Osteoblast (primary cell): ENCODE results near the gene TET1. TPM values are rescaled to one million over a fixed set of nuclear protein-coding genes. Genes with fewer than 3 reads are reported as not detected.

ENCODE experiments used
- DNase-seq: peaks from one replicate; pipeline ENCODE4 v3.0.0; 2011; ENCODE audit warnings: low spot score, mixed read lengths; ENCODE audit not compliant: insufficient read length; ENCODE audit errors: missing footprints
- H2AFZ ChIP-seq: 2 replicates; pipeline ENCODE4 v1.6.0; 2011; ENCODE audit warnings: mild to moderate bottlenecking, low read length
- H3K27ac ChIP-seq: 2 replicates; pipeline ENCODE4 v1.5.1; 2011; ENCODE audit warnings: mild to moderate bottlenecking, low read depth, low read length, moderate library complexity
- H3K27me3 ChIP-seq: 2 replicates; pipeline ENCODE4 v1.6.0; 2012; ENCODE audit warnings: mild to moderate bottlenecking, control low read depth, inconsistent platforms, low read length, moderate library complexity; ENCODE audit not compliant: insufficient read depth
- H3K36me3 ChIP-seq: 2 replicates; pipeline ENCODE4 v1.5.1; 2011; ENCODE audit warnings: mild to moderate bottlenecking, low read length, control low read depth, moderate library complexity; ENCODE audit not compliant: insufficient read depth
- H3K4me1 ChIP-seq: 2 replicates; pipeline ENCODE4 v1.5.1; 2011; ENCODE audit warnings: mild to moderate bottlenecking, low read length, control low read depth, moderate library complexity; ENCODE audit not compliant: insufficient read depth
- H3K4me2 ChIP-seq: 2 replicates; pipeline ENCODE4 v1.6.0; 2011; ENCODE audit warnings: mild to moderate bottlenecking, low read length; ENCODE audit not compliant: insufficient read depth
- H3K4me3 ChIP-seq: fragments of 200-600 bp; sonication (generic); 3 replicates; pipeline ENCODE4 v1.5.1; 2012; ENCODE audit warnings: mild to moderate bottlenecking, low read length, inconsistent platforms; ENCODE audit not compliant: insufficient read depth
- H3K79me2 ChIP-seq: 2 replicates; pipeline ENCODE4 v1.6.0; 2012; ENCODE audit warnings: mild to moderate bottlenecking, low read length, control low read depth, inconsistent platforms; ENCODE audit not compliant: insufficient read depth
- H3K9me3 ChIP-seq: 2 replicates; pipeline ENCODE4 v1.5.1; 2011; ENCODE audit warnings: low read depth, low read length, control low read depth
- H4K20me1 ChIP-seq: 2 replicates; pipeline ENCODE4 v1.6.0; 2012; ENCODE audit warnings: mild to moderate bottlenecking, low read length, control low read depth; ENCODE audit not compliant: insufficient read depth
- total RNA-seq: library from RNA; depleted of rRNA; stranded (reverse); fragments of >200 nt; gene quantifications from 2 replicates; pipeline ENCODE4 v1.2.3, GENCODE V29; 2012
- TF ChIP-seq, protein P1 (sequence below): IDR thresholded peaks from 2 replicates; pipeline ENCODE4 v1.5.1; 2011; ENCODE audit warnings: mild to moderate bottlenecking, low read depth, low read length, moderate library complexity; ENCODE audit errors: extremely low read depth

Gene TET1
- total RNA-seq, 1 donor = 4.0 TPM

DNA sequence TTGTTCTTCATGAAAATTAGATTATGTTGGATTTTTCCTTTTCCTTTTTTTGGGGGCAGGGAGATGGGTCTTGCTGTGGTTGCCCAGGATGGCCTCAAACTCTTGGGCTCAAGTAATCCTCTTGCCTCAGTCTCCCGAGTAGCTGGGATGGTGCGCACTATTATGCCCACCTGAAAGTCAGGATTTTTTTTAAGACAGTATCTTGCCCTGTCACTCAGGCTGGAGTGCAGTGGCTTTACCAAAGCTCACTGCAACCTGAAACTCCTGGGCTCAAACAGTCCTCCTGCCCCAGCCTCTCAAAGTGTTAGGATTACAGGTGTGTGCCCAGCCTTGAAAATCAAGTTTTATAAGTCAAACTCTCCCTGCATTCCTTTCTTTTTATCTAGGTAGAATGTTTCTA is 1.7 kb upstream of the TET1 start:
- TF ChIP-seq, protein P1, sequence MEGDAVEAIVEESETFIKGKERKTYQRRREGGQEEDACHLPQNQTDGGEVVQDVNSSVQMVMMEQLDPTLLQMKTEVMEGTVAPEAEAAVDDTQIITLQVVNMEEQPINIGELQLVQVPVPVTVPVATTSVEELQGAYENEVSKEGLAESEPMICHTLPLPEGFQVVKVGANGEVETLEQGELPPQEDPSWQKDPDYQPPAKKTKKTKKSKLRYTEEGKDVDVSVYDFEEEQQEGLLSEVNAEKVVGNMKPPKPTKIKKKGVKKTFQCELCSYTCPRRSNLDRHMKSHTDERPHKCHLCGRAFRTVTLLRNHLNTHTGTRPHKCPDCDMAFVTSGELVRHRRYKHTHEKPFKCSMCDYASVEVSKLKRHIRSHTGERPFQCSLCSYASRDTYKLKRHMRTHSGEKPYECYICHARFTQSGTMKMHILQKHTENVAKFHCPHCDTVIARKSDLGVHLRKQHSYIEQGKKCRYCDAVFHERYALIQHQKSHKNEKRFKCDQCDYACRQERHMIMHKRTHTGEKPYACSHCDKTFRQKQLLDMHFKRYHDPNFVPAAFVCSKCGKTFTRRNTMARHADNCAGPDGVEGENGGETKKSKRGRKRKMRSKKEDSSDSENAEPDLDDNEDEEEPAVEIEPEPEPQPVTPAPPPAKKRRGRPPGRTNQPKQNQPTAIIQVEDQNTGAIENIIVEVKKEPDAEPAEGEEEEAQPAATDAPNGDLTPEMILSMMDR = no peak
- H3K27ac ChIP-seq = no peak overlapping the region
- no peaks in the 10 kb centered on the region for H3K9me3 ChIP-seq
- no peak overlapping the region for H2AFZ ChIP-seq
- no peak for DNase-seq
- peaks cover 15% of the 10 kb centered on the region for H3K4me1 ChIP-seq
- H4K20me1 ChIP-seq = no peaks in the 10 kb centered on the region
- H3K27me3 ChIP-seq = no peaks in the 10 kb centered on the region
- no peaks in the 10 kb centered on the region for H3K36me3 ChIP-seq
- H3K4me3 ChIP-seq = no peak overlapping the region
- H3K4me2 ChIP-seq = no peak overlapping the region
- no peaks in the 10 kb centered on the region for H3K79me2 ChIP-seq

DNA sequence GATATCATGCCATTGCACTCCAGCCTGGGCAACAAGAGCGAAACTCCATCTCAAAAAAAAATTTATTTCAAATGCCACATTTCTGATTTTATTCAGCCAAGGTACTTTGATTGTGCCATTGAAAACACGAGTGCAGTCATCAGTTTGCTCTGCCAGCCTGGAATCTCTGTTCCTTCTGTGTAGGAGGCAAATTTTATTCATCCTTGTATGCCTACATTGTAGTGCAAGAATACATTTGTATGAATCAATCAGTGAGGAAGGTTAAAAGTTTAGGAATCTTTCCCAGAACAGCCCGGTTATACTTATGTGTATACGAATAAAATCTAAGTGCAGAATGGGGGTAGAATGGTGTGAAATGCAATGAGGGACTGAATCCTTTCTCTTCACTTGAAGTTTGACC is 886 bp upstream of the TET1 start:
- H3K4me3 ChIP-seq = peak overlapping the region; percentile 85
- no peaks in the 10 kb centered on the region for H3K36me3 ChIP-seq
- no peak overlapping the region for H3K27ac ChIP-seq
- DNase-seq = peak; percentile 79
- peaks cover 15% of the 10 kb centered on the region for H3K4me1 ChIP-seq
- no peaks in the 10 kb centered on the region for H3K79me2 ChIP-seq
- no peaks in the 10 kb centered on the region for H3K9me3 ChIP-seq
- H3K4me2 ChIP-seq = peak overlapping the region; percentile 85
- TF ChIP-seq, protein P1 = no peak
- H3K27me3 ChIP-seq = no peaks in the 10 kb centered on the region
- peak overlapping the region; percentile 84 for H2AFZ ChIP-seq
- no peaks in the 10 kb centered on the region for H4K20me1 ChIP-seq

DNA sequence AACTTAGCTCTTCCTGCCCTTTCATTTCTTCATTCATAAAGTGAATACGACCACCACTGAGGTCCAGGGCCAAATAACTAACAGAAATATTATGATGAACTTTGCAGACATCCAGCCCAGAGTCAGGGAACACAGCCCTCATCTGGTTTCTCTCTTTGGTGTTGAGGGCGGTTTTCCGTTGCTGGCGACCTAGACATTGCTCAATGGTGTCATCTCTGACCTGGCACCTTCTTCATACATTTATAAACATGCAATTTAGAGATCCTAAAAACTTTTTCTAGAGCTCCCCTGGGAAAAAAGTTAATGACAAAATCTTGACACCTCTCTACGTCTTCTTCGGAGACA is 324 bp upstream of the TET1 start:
- peak overlapping the region; percentile 7 for H3K27ac ChIP-seq
- TF ChIP-seq, protein P1 = no peak
- H3K4me3 ChIP-seq = peak overlapping the region; percentile 85
- H3K27me3 ChIP-seq = no peaks in the 10 kb centered on the region
- H4K20me1 ChIP-seq = no peaks in the 10 kb centered on the region
- H3K4me1 ChIP-seq = peaks cover 15% of the 10 kb centered on the region
- no peaks in the 10 kb centered on the region for H3K79me2 ChIP-seq
- H3K36me3 ChIP-seq = no peaks in the 10 kb centered on the region
- H3K4me2 ChIP-seq = peak overlapping the region; percentile 85
- H2AFZ ChIP-seq = peak overlapping the region; percentile 84
- no peaks in the 10 kb centered on the region for H3K9me3 ChIP-seq
- DNase-seq = peak; percentile 71

DNA sequence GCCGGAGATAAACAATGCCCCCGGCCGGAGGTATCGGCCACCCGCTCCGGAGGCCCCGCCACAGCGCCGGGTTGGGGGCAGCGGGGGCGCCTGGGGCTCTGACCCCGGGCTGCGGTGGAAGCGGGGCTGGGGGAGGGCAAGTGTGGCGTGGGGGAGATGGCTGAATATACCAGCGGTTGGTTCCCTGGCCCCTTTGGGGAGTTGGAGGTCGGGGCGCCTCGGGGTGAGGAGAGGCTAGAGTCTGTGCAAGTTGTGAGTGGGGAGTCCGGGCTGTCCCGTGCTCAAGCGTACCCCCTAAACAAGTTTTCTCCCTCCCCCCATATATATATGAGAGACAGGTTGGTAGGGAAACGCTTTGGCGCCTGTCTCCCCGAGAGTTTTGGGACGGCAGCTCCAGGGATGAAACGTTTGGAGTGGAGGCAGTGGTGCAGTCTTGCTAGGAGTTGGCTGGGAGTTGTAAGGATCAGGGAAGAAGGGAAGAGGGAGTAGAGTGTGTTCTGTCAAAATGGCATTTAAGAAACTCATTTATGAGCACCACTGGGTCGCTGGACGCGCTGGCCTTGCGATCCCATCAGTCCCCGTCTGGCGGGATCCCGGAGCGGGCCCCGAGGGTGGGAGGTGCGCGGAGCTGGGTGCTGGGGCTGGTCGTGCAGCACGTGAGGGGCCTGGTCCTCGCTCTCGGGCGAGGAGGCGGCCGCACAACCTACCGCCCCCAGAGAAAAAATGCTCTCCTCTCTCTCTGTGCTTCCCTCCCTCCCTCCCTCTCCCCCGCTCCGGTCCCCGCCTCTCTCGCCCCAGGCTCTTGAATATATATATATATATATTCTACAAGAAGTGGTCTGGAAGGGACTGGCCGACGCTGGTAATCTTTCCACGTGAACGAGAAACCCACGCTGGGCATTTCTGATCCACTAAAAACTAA is 1.1 kb downstream of the TET1 start:
- peak; percentile 90 for DNase-seq
- Histone ChIP-seq H3K27ac (no peak overlapping the region), H3K79me2 (no peaks in the 10 kb centered on the region), H3K36me3 (no peaks in the 10 kb centered on the region), H3K4me1 (peaks cover 15% of the 10 kb centered on the region), H3K4me2 (peak overlapping the region; percentile 85), H4K20me1 (no peaks in the 10 kb centered on the region), H3K27me3 (no peaks in the 10 kb centered on the region), H2AFZ (peak overlapping the region; percentile 81), H3K9me3 (no peaks in the 10 kb centered on the region), H3K4me3 (peak overlapping the region; percentile 85)
- TF ChIP-seq, protein P1 = no peak
